ENCODE measurements around the gene DCLK1. TPM values are rescaled to one million over a fixed set of nuclear protein-coding genes. Genes with fewer than 3 reads are reported as not detected.

The DCLK1 gene
- total RNA-seq, 4 donors from 2014 or later, result 4.4 to 102 (median 13.3) TPM

DNA sequence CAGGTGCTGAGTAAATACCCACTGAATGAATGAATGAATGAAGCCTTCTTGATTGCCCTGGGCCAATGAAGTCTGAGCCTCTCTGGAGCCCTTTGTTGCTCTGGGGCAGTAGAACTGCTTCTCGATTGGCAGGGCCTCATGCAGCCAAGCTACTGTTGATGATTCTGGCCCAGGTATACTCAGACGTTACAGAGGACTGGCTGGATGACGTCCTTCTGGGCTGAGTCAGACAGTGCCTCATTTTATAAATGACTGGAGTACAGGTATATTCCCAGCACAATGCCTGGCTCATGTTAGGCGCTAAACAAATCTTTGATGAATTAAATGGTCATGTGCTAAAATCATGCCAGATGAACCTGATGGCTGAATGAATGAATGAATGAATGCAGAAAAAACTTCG lies 410.9 kb downstream of the DCLK1 start:
- no peaks in the 10 kb centered on the region for H3K36me3 ChIP-seq
- no peaks in the 10 kb centered on the region for H3K9me3 ChIP-seq
- no peak overlapping the region for H3K27ac ChIP-seq
- no peak for DNase-seq
- H3K4me1 ChIP-seq, result no peaks in the 10 kb centered on the region
- no peaks in the 10 kb centered on the region for H3K27me3 ChIP-seq
- no peak for TF ChIP-seq POLR2A (IDR thresholded peaks at IDR 0.05)
- TF ChIP-seq, protein P1, sequence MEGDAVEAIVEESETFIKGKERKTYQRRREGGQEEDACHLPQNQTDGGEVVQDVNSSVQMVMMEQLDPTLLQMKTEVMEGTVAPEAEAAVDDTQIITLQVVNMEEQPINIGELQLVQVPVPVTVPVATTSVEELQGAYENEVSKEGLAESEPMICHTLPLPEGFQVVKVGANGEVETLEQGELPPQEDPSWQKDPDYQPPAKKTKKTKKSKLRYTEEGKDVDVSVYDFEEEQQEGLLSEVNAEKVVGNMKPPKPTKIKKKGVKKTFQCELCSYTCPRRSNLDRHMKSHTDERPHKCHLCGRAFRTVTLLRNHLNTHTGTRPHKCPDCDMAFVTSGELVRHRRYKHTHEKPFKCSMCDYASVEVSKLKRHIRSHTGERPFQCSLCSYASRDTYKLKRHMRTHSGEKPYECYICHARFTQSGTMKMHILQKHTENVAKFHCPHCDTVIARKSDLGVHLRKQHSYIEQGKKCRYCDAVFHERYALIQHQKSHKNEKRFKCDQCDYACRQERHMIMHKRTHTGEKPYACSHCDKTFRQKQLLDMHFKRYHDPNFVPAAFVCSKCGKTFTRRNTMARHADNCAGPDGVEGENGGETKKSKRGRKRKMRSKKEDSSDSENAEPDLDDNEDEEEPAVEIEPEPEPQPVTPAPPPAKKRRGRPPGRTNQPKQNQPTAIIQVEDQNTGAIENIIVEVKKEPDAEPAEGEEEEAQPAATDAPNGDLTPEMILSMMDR (IDR thresholded peaks at IDR 0.05), result no peak
- H3K4me3 ChIP-seq, result no peak overlapping the region
- intact Hi-C loops (cut with DNase I; ENCODE audit: low total_unique reads), result no loop called here

Other genes starting within 250 kb of the DCLK1 start
- 1 to 10 TPM in 1 of 4 donors, not detected in 3; 1.4 TPM for gene SOHLH2, start 83.2 kb upstream of the DCLK1 start, total RNA-seq
- 1 to 10 TPM in 2 of 4 donors, under 1 TPM in 1, not detected in 1; 0.49 to 3.2 (median 1.5) TPM for gene CCDC169, start 166.4 kb upstream of the DCLK1 start, total RNA-seq
- 100 to 1,000 TPM in 3 of 4 donors, 10 to 100 TPM in 1; 45.6 to 297 (median 135) TPM for gene SPART, start 215.0 kb upstream of the DCLK1 start, total RNA-seq

All from uterus (tissue), 4 donors.